ENCODE data around the gene KIAA0513.

DNA sequence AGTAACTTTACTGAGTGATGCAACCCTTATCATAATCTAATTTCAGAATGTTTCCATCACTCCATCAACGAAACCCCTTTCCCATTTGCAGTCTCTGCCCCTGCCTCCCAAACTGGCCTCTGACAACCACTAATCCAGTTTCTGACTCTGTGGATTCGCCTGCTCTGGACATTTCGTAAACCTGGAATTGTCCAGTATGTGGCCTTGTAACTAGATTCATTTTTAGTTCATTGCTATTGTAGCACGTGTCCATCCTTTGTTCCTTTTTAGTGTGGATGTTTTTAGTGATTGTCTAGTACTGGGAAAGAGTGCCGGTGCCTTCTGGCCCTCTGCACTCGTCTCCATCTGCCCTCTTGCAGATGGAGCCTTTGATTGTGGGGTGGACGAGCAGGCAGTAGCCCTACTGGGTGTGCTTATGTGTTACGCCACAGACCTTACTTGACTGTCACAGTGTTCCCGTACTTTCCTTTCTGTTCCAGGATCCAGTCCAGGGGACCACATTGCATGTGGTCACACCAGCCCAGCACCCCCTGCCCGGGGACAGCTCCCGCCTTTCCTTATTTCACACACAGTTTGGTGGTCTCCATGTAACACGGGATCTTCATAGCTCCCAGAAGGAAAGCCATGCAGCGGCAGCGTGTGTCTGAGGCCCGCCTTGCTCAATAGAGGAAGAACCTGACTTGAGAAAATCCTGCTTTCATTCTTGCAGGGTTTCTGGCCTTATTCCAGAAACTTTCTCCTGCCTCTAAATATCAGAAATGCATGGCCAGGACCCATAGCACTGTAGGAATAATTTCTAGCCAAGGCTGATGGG lies 8.8 kb downstream of the KIAA0513 start:
- TF ChIP-seq ZNF138 (CRISPR knock-in tag; conservative IDR thresholded peaks at IDR 0.05) (no peak), JUN (CRISPR knock-in tag; IDR thresholded peaks at IDR 0.05) (no peak), KAT7 (CRISPR knock-in tag; IDR thresholded peaks at IDR 0.05; ENCODE audit: borderline replicate concordance) (no peak), SP1 (CRISPR knock-in tag; conservative IDR thresholded peaks at IDR 0.05) (no peak)
- TF ChIP-seq, protein P1, sequence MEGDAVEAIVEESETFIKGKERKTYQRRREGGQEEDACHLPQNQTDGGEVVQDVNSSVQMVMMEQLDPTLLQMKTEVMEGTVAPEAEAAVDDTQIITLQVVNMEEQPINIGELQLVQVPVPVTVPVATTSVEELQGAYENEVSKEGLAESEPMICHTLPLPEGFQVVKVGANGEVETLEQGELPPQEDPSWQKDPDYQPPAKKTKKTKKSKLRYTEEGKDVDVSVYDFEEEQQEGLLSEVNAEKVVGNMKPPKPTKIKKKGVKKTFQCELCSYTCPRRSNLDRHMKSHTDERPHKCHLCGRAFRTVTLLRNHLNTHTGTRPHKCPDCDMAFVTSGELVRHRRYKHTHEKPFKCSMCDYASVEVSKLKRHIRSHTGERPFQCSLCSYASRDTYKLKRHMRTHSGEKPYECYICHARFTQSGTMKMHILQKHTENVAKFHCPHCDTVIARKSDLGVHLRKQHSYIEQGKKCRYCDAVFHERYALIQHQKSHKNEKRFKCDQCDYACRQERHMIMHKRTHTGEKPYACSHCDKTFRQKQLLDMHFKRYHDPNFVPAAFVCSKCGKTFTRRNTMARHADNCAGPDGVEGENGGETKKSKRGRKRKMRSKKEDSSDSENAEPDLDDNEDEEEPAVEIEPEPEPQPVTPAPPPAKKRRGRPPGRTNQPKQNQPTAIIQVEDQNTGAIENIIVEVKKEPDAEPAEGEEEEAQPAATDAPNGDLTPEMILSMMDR (IDR thresholded peaks at IDR 0.05) = no peak
- TF ChIP-seq, protein P2, sequence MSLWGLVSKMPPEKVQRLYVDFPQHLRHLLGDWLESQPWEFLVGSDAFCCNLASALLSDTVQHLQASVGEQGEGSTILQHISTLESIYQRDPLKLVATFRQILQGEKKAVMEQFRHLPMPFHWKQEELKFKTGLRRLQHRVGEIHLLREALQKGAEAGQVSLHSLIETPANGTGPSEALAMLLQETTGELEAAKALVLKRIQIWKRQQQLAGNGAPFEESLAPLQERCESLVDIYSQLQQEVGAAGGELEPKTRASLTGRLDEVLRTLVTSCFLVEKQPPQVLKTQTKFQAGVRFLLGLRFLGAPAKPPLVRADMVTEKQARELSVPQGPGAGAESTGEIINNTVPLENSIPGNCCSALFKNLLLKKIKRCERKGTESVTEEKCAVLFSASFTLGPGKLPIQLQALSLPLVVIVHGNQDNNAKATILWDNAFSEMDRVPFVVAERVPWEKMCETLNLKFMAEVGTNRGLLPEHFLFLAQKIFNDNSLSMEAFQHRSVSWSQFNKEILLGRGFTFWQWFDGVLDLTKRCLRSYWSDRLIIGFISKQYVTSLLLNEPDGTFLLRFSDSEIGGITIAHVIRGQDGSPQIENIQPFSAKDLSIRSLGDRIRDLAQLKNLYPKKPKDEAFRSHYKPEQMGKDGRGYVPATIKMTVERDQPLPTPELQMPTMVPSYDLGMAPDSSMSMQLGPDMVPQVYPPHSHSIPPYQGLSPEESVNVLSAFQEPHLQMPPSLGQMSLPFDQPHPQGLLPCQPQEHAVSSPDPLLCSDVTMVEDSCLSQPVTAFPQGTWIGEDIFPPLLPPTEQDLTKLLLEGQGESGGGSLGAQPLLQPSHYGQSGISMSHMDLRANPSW (CRISPR knock-in tag; conservative IDR thresholded peaks at IDR 0.05; ENCODE audit: low read depth) = no peak
- TF ChIP-seq, protein P3, sequence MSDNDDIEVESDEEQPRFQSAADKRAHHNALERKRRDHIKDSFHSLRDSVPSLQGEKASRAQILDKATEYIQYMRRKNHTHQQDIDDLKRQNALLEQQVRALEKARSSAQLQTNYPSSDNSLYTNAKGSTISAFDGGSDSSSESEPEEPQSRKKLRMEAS (CRISPR knock-in tag; IDR thresholded peaks at IDR 0.05) = no peak
- TF ChIP-seq, protein P4, sequence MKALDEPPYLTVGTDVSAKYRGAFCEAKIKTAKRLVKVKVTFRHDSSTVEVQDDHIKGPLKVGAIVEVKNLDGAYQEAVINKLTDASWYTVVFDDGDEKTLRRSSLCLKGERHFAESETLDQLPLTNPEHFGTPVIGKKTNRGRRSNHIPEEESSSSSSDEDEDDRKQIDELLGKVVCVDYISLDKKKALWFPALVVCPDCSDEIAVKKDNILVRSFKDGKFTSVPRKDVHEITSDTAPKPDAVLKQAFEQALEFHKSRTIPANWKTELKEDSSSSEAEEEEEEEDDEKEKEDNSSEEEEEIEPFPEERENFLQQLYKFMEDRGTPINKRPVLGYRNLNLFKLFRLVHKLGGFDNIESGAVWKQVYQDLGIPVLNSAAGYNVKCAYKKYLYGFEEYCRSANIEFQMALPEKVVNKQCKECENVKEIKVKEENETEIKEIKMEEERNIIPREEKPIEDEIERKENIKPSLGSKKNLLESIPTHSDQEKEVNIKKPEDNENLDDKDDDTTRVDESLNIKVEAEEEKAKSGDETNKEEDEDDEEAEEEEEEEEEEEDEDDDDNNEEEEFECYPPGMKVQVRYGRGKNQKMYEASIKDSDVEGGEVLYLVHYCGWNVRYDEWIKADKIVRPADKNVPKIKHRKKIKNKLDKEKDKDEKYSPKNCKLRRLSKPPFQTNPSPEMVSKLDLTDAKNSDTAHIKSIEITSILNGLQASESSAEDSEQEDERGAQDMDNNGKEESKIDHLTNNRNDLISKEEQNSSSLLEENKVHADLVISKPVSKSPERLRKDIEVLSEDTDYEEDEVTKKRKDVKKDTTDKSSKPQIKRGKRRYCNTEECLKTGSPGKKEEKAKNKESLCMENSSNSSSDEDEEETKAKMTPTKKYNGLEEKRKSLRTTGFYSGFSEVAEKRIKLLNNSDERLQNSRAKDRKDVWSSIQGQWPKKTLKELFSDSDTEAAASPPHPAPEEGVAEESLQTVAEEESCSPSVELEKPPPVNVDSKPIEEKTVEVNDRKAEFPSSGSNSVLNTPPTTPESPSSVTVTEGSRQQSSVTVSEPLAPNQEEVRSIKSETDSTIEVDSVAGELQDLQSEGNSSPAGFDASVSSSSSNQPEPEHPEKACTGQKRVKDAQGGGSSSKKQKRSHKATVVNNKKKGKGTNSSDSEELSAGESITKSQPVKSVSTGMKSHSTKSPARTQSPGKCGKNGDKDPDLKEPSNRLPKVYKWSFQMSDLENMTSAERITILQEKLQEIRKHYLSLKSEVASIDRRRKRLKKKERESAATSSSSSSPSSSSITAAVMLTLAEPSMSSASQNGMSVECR (CRISPR knock-in tag; IDR thresholded peaks at IDR 0.05; ENCODE audit: borderline replicate concordance) = no peak
- TF ChIP-seq, protein P5, sequence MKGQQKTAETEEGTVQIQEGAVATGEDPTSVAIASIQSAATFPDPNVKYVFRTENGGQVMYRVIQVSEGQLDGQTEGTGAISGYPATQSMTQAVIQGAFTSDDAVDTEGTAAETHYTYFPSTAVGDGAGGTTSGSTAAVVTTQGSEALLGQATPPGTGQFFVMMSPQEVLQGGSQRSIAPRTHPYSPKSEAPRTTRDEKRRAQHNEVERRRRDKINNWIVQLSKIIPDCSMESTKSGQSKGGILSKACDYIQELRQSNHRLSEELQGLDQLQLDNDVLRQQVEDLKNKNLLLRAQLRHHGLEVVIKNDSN (CRISPR knock-in tag; IDR thresholded peaks at IDR 0.05) = no peak
- TF ChIP-seq, protein P6, sequence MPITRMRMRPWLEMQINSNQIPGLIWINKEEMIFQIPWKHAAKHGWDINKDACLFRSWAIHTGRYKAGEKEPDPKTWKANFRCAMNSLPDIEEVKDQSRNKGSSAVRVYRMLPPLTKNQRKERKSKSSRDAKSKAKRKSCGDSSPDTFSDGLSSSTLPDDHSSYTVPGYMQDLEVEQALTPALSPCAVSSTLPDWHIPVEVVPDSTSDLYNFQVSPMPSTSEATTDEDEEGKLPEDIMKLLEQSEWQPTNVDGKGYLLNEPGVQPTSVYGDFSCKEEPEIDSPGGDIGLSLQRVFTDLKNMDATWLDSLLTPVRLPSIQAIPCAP (CRISPR knock-in tag; IDR thresholded peaks at IDR 0.05) = no peak
- TF ChIP-seq, protein P7, sequence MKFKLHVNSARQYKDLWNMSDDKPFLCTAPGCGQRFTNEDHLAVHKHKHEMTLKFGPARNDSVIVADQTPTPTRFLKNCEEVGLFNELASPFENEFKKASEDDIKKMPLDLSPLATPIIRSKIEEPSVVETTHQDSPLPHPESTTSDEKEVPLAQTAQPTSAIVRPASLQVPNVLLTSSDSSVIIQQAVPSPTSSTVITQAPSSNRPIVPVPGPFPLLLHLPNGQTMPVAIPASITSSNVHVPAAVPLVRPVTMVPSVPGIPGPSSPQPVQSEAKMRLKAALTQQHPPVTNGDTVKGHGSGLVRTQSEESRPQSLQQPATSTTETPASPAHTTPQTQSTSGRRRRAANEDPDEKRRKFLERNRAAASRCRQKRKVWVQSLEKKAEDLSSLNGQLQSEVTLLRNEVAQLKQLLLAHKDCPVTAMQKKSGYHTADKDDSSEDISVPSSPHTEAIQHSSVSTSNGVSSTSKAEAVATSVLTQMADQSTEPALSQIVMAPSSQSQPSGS (CRISPR knock-in tag; IDR thresholded peaks at IDR 0.05; ENCODE audit: borderline replicate concordance, low read depth) = no peak

Measured in WTC11 (cell line).